AG09319 (cell line): ENCODE data around the gene SLC9A4.
"Not testable (repeated sequence)": the region's sequence is repeated elsewhere in the genome, so short reads cannot be mapped to it uniquely, and the experiment has no call there.

Source experiments
- DNase-seq: peaks from one replicate; pipeline ENCODE4 v3.0.0-alpha.2; 2010; ENCODE audit warnings: low read depth; ENCODE audit errors: extremely low read depth
- TF ChIP-seq, protein P1 (sequence below): IDR thresholded peaks from 2 replicates; pipeline ENCODE4 v1.5.1; 2011; ENCODE audit warnings: low read depth, mild to moderate bottlenecking, inconsistent platforms, low read length, moderate library complexity

Gene SLC9A4

DNA sequence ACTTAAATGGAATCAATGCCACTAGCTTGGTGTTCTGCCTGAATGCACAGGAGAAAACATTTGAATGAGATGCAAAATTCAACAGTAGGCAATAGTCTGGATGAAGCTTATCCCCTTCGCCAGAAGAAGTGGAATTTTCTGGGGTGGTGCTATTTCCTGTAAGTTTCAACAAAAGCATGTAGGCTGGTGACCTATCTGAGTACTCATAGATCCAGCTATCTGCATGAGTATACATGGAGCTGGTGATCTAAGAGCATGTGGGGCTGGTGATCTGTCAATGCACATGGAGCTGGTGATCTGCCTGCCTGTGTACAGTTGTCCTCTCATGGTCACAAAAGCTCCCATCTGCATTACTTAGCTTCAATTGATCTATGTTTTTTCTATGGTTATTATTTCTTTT, 71.2 kb downstream of the SLC9A4 start:
- no peak for DNase-seq
- TF ChIP-seq, protein P1, sequence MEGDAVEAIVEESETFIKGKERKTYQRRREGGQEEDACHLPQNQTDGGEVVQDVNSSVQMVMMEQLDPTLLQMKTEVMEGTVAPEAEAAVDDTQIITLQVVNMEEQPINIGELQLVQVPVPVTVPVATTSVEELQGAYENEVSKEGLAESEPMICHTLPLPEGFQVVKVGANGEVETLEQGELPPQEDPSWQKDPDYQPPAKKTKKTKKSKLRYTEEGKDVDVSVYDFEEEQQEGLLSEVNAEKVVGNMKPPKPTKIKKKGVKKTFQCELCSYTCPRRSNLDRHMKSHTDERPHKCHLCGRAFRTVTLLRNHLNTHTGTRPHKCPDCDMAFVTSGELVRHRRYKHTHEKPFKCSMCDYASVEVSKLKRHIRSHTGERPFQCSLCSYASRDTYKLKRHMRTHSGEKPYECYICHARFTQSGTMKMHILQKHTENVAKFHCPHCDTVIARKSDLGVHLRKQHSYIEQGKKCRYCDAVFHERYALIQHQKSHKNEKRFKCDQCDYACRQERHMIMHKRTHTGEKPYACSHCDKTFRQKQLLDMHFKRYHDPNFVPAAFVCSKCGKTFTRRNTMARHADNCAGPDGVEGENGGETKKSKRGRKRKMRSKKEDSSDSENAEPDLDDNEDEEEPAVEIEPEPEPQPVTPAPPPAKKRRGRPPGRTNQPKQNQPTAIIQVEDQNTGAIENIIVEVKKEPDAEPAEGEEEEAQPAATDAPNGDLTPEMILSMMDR: no peak

DNA sequence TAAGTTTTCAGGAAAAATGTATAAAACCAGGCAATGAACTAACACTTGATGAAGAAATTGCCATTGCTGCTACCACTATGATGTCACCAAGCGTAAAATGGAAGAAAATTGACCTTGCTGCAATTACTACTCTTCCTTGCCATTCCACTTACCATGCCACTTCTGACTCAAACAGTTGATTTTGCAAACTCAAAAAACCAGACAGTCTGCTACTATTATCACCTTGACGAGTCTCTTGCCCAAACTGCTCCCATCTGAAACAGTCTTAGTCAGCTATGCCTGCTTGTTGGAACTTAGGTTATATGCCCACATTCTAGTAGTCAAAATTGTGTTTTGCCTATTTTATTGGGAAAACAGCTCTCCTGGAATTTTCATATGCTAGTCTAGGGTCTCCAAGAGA, 74.4 kb downstream of the SLC9A4 start:
- TF ChIP-seq, protein P1: no peak
- no peak for DNase-seq

DNA sequence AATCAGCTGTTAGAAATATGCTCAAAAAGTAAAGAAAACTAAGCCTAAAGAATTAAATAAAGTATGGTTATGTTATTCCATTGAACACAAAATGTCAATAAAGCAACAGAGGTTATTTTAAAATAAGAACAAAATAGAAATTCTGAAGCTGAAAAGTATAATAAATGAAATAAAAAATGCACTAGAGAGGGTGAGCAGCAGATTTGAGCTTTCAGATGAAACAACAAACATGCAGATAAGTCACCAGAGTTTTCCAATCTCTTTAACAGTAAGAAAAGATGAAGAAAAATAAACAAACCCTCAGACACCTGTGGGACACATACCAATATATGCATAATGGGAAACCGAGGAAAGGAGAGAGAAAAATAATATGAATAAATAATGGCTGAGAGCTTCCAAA, 76.0 kb downstream of the SLC9A4 start:
- TF ChIP-seq, protein P1: no peak

DNA sequence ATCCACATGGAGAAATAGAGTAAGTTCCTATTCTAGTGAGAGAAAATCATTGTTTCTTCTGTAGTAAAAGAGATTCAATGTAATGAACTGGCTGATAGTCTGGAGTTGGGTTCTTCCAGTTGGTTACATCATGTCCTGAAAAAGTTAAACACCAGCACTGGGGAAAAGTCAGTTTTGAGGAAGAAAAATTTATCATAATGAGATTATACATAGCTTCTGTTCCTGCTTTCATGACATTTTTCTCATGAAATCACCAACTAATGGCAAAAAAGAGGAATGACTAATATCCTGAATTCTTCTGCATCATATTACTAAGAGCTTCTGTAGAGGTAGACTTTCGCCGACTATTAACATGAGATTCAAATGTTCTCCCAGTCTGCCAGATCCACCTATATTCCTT, 77.1 kb downstream of the SLC9A4 start:
- TF ChIP-seq, protein P1: no peak
- no peak for DNase-seq

More for the DNA sequence above, 76.0 kb downstream of the SLC9A4 start:
- DNase-seq: no peak

DNA sequence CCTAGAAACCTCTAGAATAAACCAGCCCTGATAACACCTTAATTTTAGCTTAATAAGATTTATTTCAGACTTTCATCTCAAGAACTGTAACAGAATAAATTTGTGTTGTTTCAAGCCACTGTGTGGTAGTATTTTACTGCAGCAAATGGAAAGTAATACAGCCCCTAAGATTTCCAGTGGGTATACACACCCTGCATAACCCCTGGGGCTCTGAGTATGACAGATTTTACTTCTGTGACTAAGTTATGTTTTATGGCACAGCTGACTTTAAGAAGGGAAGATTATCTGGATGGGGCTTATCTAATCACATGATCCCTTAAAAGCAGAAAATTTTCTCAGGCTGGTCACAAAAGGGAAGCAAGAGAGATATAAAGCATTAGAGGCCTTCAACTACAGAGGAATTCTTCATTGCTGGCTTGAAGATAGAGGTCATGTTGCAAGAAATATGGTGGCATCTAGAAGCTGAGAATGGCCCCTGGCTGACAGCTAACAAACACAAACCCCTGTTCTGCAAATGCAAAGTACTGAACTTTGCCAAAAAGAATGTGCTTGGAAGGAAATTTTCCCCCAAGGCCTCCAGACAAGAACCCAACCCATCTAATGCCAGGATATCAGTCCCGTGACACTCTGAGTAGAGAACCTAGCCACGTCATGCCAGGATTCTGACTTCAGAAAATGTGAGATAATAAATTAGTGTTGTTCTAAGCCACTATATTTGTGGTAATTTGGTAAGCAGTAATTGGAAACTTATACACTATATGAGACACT, 78.5 kb downstream of the SLC9A4 start:
- TF ChIP-seq, protein P1: no peak
- DNase-seq: no peak

DNA sequence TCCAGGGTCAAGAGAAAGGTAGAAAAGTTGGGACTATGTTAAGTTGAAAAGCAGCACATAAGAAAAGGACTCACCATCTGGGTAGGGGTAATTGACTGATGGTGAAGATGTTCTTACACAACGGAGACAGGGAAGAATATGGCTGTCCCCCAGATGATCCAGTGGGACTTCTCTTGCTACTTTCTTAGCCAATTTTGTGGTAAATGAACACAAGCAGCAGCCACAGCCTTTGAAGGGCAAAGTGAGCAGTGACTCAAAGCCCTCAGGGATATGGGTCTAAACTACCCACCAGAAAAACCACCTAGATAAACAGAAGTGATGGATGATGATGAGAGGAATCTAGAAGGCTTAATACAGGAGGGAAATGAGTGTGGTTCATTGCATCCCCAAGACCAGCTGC, 80.6 kb downstream of the SLC9A4 start:
- TF ChIP-seq, protein P1: no peak
- DNase-seq: no peak

DNA sequence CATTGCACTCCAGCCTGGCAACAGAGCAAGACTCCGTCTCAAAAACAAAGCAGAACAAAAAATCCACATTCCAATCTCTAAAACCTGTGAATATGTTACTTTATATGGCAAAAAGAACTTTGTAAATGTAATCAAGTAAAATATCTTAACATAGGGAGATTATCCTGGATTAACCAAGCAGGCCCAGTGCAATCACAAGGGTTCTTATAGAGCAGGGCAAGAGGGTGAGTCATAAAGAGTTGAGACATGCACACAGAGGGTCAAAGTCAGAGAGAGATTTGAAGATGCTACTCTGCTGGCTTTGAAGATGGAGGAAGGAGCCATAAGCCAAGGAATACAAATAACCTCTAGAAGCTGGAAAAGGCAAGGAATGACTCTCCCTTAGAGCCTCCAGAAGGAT, 85.4 kb downstream of the SLC9A4 start:
- DNase-seq: no peak
- TF ChIP-seq, protein P1: no peak

DNA sequence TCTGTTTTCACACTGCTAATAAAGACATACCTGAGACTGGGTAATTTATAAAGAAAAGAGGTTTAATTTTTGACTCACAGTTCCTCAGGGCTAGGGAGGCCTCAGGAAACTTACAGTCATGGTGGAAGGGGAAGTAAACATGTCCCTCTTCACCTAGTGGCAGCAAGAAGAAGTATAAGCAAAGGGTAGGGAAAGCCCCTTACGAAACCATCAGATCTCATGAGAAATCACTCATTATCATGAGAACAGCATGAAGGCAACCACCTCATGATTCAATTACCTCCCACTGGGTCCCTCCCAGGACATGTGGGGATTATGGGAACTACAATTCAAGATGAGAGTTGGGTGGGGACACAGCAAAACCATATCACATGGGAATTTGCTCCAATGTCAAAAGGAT, 89.5 kb downstream of the SLC9A4 start:
- not testable (repeated sequence) for DNase-seq
